WTC11 (cell line): Measurements from ENCODE around the gene PGM2L1.

Experiments
- CREB1 ChIP-seq: sonication (generic); formaldehyde crosslinking; IDR thresholded peaks from 2 replicates; pipeline ENCODE4 v1.8.0; 2023; ENCODE audit warnings: mild to moderate bottlenecking, missing genetic modification reagents
- CTCF ChIP-seq: fragments of 200-600 bp; IDR thresholded peaks from 2 replicates; pipeline ENCODE4 v1.8.0; 2022; ENCODE audit warnings: antibody characterized with exemption
- FOXJ3 ChIP-seq: sonication (generic); formaldehyde crosslinking; IDR thresholded peaks from 2 replicates; pipeline ENCODE4 v1.9.0; 2021; ENCODE audit warnings: missing genetic modification reagents, mild to moderate bottlenecking, borderline replicate concordance
- FOXK1 ChIP-seq: sonication (generic); formaldehyde crosslinking; IDR thresholded peaks from 2 replicates; pipeline ENCODE4 v1.8.0; 2022; ENCODE audit warnings: mild to moderate bottlenecking, moderate library complexity, missing genetic modification reagents
- KAT7 ChIP-seq: sonication (generic); formaldehyde crosslinking; IDR thresholded peaks from 2 replicates; pipeline ENCODE4 v1.8.1; 2023; ENCODE audit warnings: missing genetic modification reagents, mild to moderate bottlenecking, borderline replicate concordance
- NFYB ChIP-seq: sonication (generic); formaldehyde crosslinking; conservative IDR thresholded peaks from 2 replicates; pipeline ENCODE4 v1.8.0; 2022; ENCODE audit warnings: low read depth, missing genetic modification reagents
- NR2C2 ChIP-seq: sonication (generic); formaldehyde crosslinking; IDR thresholded peaks from 2 replicates; pipeline ENCODE4 v1.8.0; 2022; ENCODE audit warnings: mild to moderate bottlenecking, missing genetic modification reagents
- SMAD4 ChIP-seq: sonication (generic); formaldehyde crosslinking; IDR thresholded peaks from 2 replicates; pipeline ENCODE4 v1.8.0; 2022; ENCODE audit warnings: mild to moderate bottlenecking, missing genetic modification reagents
- USF2 ChIP-seq: sonication (generic); formaldehyde crosslinking; IDR thresholded peaks from 2 replicates; pipeline ENCODE4 v1.8.1; 2023; ENCODE audit warnings: mild to moderate bottlenecking, missing genetic modification reagents, moderate library complexity
- ZNF138 ChIP-seq: sonication (generic); formaldehyde crosslinking; conservative IDR thresholded peaks from 2 replicates; pipeline ENCODE4 v1.8.1; 2022; ENCODE audit warnings: mild to moderate bottlenecking, moderate library complexity, missing genetic modification reagents
- TF ChIP-seq, protein P1 (sequence below): fragments of 250-450 bp; sonication (Bioruptor Pico); IDR thresholded peaks from 2 replicates; pipeline ENCODE4 v1.8.0; 2021; ENCODE audit warnings: mild to moderate bottlenecking

DNA sequence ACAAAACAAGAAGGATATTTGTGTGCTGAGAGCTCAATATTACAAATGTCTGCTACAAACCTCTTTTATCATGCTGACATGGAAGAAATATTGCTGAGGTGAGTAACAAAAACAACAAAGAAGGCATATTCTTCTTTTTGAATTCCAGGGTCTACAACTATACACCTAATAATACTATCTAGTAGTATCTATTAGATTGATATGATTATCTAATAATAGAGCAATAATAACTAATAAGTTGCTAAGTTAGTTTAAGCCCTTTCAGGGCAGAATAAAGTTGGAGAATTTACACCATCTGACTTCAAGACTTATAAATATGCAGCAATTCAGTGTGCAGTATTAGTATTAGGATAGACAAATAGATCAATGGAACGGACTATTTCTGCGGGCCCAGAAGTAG lies 11.4 kb upstream of the PGM2L1 start:
- TF ChIP-seq CTCF (no peak), FOXK1 (CRISPR knock-in tag) (no peak), ZNF138 (CRISPR knock-in tag) (no peak), SMAD4 (no peak), FOXJ3 (no peak), NR2C2 (CRISPR knock-in tag) (no peak), CREB1 (CRISPR knock-in tag) (no peak), USF2 (CRISPR knock-in tag) (no peak), NFYB (no peak), KAT7 (no peak)
- TF ChIP-seq, protein P1, sequence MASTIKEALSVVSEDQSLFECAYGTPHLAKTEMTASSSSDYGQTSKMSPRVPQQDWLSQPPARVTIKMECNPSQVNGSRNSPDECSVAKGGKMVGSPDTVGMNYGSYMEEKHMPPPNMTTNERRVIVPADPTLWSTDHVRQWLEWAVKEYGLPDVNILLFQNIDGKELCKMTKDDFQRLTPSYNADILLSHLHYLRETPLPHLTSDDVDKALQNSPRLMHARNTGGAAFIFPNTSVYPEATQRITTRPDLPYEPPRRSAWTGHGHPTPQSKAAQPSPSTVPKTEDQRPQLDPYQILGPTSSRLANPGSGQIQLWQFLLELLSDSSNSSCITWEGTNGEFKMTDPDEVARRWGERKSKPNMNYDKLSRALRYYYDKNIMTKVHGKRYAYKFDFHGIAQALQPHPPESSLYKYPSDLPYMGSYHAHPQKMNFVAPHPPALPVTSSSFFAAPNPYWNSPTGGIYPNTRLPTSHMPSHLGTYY (CRISPR knock-in tag): no peak
